Upper lobe of left lung (tissue), 4 donors: ENCODE data around the gene PPIL1.

Experiments used
- POLR2AphosphoS5 ChIP-seq, 2 donors: sonication (generic); formaldehyde crosslinking; IDR thresholded peaks; one replicate each; pipeline ENCODE4 v1.5.1; 2017; ENCODE audit warnings: antibody characterized with exemption in 2 of 2
- TF ChIP-seq, protein P1 (sequence below), 6 experiments: fragments of 450-650 bp in 4 of 6; fragments of 200-600 bp in 2 of 6; sonication (generic) in 2 of 6; IDR thresholded peaks; one replicate each; pipeline ENCODE4 v1.5.1; 2016 to 2019; ENCODE audit warnings: antibody characterized with exemption in 6 of 6

GRCh38 chr6:36817847-36818246 lies 56.8 kb downstream of the PPIL1 start:
- TF ChIP-seq, protein P1, sequence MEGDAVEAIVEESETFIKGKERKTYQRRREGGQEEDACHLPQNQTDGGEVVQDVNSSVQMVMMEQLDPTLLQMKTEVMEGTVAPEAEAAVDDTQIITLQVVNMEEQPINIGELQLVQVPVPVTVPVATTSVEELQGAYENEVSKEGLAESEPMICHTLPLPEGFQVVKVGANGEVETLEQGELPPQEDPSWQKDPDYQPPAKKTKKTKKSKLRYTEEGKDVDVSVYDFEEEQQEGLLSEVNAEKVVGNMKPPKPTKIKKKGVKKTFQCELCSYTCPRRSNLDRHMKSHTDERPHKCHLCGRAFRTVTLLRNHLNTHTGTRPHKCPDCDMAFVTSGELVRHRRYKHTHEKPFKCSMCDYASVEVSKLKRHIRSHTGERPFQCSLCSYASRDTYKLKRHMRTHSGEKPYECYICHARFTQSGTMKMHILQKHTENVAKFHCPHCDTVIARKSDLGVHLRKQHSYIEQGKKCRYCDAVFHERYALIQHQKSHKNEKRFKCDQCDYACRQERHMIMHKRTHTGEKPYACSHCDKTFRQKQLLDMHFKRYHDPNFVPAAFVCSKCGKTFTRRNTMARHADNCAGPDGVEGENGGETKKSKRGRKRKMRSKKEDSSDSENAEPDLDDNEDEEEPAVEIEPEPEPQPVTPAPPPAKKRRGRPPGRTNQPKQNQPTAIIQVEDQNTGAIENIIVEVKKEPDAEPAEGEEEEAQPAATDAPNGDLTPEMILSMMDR (IDR thresholded peaks at IDR 0.05) = no peak
- no peak for TF ChIP-seq POLR2AphosphoS5 (IDR thresholded peaks at IDR 0.05)
